ENCODE data around the gene GNAQ.

- TF ChIP-seq CTCF (conservative IDR thresholded peaks at IDR 0.05; ENCODE audit: low read depth, low read length) (no peak), EZH2 (IDR thresholded peaks at IDR 0.05; ENCODE audit: low read length, unreplicated experiment) (no peak), EZH2phosphoT487 (IDR thresholded peaks at IDR 0.05; ENCODE audit: borderline replicate concordance, low read length) (no peak)
Observed at GRCh38 chr9:77883846-77884771, 147.5 kb downstream of the GNAQ start.
